WERI-Rb-1 (cell line): ENCODE measurements around the gene TNPO3.
A peak's percentile ranks its signal among the peaks of the same experiment; 100 is the strongest.

Experiments
- DNase-seq: peaks from one replicate; pipeline ENCODE4 v3.0.0-alpha.2; 2020
- H3K27ac ChIP-seq: fragments of 250-450 bp; sonication (Bioruptor Pico); 2 replicates; pipeline ENCODE4 v1.5.1; 2020; ENCODE audit warnings: mild to moderate bottlenecking, moderate library complexity
- H3K27me3 ChIP-seq: fragments of 250-450 bp; sonication (Bioruptor Pico); 2 replicates; pipeline ENCODE4 v1.5.1; 2021; ENCODE audit warnings: mild to moderate bottlenecking, low read depth, moderate library complexity; ENCODE audit not compliant: insufficient read depth, severe bottlenecking
- H3K36me3 ChIP-seq: fragments of 250-450 bp; sonication (Bioruptor Pico); 2 replicates; pipeline ENCODE4 v1.5.1; 2020; ENCODE audit warnings: mild to moderate bottlenecking, moderate library complexity
- H3K4me3 ChIP-seq: 2 replicates; pipeline ENCODE4 v1.5.1; 2011; ENCODE audit warnings: low read depth, mild to moderate bottlenecking, control low read depth, low read length
- H3K9me3 ChIP-seq: fragments of 250-450 bp; sonication (Bioruptor Pico); 2 replicates; pipeline ENCODE4 v1.5.1; 2021; ENCODE audit warnings: mild to moderate bottlenecking, moderate library complexity; ENCODE audit not compliant: severe bottlenecking
- CTCF ChIP-seq: IDR thresholded peaks from 2 replicates; pipeline ENCODE4 v1.5.1; 2011; ENCODE audit warnings: low read depth, mild to moderate bottlenecking, control low read depth, inconsistent platforms, low read length

Gene TNPO3

GRCh38 chr7:128974241-128974934, 80.5 kb downstream of the TNPO3 start:
- Histone ChIP-seq H3K4me3 (no peak overlapping the region), H3K36me3 (peaks cover 78% of the 10 kb centered on the region), H3K27ac (peak overlapping the region; percentile 51), H3K27me3 (no peaks in the 10 kb centered on the region), H3K9me3 (no peaks in the 10 kb centered on the region)
- DNase-seq, result peak; percentile 53
- no peak for TF ChIP-seq CTCF

DNA sequence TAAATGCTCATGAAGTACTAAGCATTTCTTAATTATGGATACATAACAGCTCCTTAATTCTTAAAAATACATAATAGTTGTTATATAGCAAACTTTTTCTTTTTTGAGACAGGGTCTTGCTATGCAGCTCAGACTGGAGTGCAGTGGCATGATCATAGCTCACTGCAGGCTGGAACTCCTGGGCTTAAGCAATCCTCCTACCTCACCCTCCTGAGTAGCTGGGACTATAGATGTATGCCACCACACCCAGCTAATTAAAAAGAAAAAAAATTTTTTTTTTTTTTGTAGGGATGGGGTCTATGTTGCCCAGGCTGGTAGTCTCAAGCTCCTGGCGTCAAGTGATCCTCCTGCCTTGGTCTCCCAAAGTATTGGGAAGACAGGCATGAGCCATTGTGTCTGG, 86.3 kb downstream of the TNPO3 start:
- H3K27me3 ChIP-seq, result no peaks in the 10 kb centered on the region
- DNase-seq, result no peak
- no peak overlapping the region for H3K4me3 ChIP-seq
- H3K9me3 ChIP-seq, result no peaks in the 10 kb centered on the region
- no peak overlapping the region for H3K27ac ChIP-seq
- H3K36me3 ChIP-seq, result peaks cover 84% of the 10 kb centered on the region
- no peak for TF ChIP-seq CTCF

GRCh38 chr7:128963327-128963757, 91.6 kb downstream of the TNPO3 start:
- Histone ChIP-seq H3K27me3 (no peaks in the 10 kb centered on the region), H3K27ac (no peak overlapping the region), H3K36me3 (peaks cover 70% of the 10 kb centered on the region), H3K9me3 (no peaks in the 10 kb centered on the region), H3K4me3 (no peak overlapping the region)
- no peak for DNase-seq
- TF ChIP-seq CTCF, result no peak

- no peaks in the 10 kb centered on the region for H3K27me3 ChIP-seq
- no peak for TF ChIP-seq CTCF
- no peak overlapping the region for H3K4me3 ChIP-seq
- no peak for DNase-seq
- H3K27ac ChIP-seq, result no peak overlapping the region
- H3K36me3 ChIP-seq, result peaks cover 68% of the 10 kb centered on the region
- H3K9me3 ChIP-seq, result no peaks in the 10 kb centered on the region
These were observed 92.0 kb downstream of the TNPO3 start for GRCh38 chr7:128962899-128963298.

DNA sequence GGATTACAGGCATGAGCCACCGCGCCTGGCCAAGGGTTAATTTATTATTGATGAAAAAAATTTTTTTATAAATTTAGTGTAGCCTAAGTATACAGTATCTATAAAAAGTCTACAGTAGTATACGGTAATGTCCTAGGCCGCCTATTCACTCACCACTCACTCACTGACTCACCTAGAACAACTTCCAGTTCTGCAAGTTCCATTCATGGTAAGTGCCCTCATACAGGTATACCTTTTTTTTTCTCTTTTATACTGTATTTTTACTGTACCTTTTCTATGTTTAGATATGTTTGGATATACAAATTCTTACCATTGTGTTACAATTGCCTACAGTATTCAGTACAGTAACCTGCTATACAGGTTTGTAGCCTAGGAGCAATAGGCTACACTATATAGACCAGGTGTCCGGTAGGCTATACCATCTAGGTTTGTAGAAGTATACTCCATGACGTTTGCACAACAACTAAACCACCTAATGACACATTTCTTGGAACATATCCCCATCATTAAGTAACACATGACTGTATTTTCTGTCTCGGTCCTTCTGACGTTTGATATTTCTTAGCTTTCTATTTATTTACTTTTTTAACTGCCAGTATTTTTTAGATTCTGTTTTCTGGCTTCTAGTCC, 93.8 kb downstream of the TNPO3 start:
- no peak for DNase-seq
- Histone ChIP-seq H3K36me3 (peaks cover 67% of the 10 kb centered on the region), H3K4me3 (no peak overlapping the region), H3K27me3 (no peaks in the 10 kb centered on the region), H3K27ac (no peak overlapping the region), H3K9me3 (no peaks in the 10 kb centered on the region)
- TF ChIP-seq CTCF, result no peak
